IPS-20b (cell line): Measurements from ENCODE around the gene B3GAT3.

ENCODE experiments used
- H3K27ac ChIP-seq: one replicate; pipeline ENCODE4 v1.5.1; 2013; ENCODE audit warnings: low read length
- H3K27me3 ChIP-seq: 2 replicates; pipeline ENCODE4 v1.6.1; 2013; ENCODE audit warnings: mild to moderate bottlenecking, low read length, inconsistent platforms; ENCODE audit not compliant: insufficient read depth
- H3K36me3 ChIP-seq: 2 replicates; pipeline ENCODE4 v1.6.1; 2013; ENCODE audit warnings: low read depth, mild to moderate bottlenecking, inconsistent platforms, low read length, moderate library complexity; ENCODE audit not compliant: insufficient read depth
- H3K4me1 ChIP-seq: 2 replicates; pipeline ENCODE4 v1.6.1; 2013; ENCODE audit warnings: mild to moderate bottlenecking, control low read depth, inconsistent platforms, low read length, moderate library complexity; ENCODE audit not compliant: insufficient read depth
- H3K4me3 ChIP-seq: 2 replicates; pipeline ENCODE4 v1.5.1; 2013; ENCODE audit warnings: mild to moderate bottlenecking, low read length, inconsistent platforms
- H3K9ac ChIP-seq: 2 replicates; pipeline ENCODE4 v1.6.1; 2013; ENCODE audit warnings: low read depth, mild to moderate bottlenecking, inconsistent platforms, low read length, moderate library complexity
- H3K9me3 ChIP-seq: 2 replicates; pipeline ENCODE4 v1.6.1; 2013; ENCODE audit warnings: mild to moderate bottlenecking, low read depth, low read length, inconsistent platforms; ENCODE audit not compliant: insufficient read depth

The B3GAT3 gene

GRCh38 chr11:62610814-62611704 lies 10.7 kb downstream of the B3GAT3 start:
- Histone ChIP-seq H3K9ac (peak overlapping the region; percentile 63; the same call in 1 of the 2 replicates), H3K36me3 (no peaks in the 10 kb centered on the region; the same call in 1 of the 2 replicates), H3K4me1 (peaks cover 3% of the 10 kb centered on the region; the same call in 1 of the 2 replicates), H3K4me3 (peak overlapping the region; percentile 73; the same call in 1 of the 2 replicates), H3K27me3 (peaks cover 13% of the 10 kb centered on the region), H3K27ac (no peak overlapping the region), H3K9me3 (no peaks in the 10 kb centered on the region)

GRCh38 chr11:62610403-62610802 lies 11.4 kb downstream of the B3GAT3 start:
- no peaks in the 10 kb centered on the region for H3K9me3 ChIP-seq
- no peak overlapping the region for H3K27ac ChIP-seq
- no peak overlapping the region for H3K4me3 ChIP-seq
- no peaks in the 10 kb centered on the region; the same call in 1 of the 2 replicates for H3K36me3 ChIP-seq
- H3K27me3 ChIP-seq = peaks cover 13% of the 10 kb centered on the region
- peaks cover 3% of the 10 kb centered on the region; the same call in 1 of the 2 replicates for H3K4me1 ChIP-seq
- no peak overlapping the region for H3K9ac ChIP-seq

- H3K9ac ChIP-seq = no peak overlapping the region
- no peak overlapping the region for H3K4me3 ChIP-seq
- H3K27me3 ChIP-seq = peaks cover 19% of the 10 kb centered on the region
- H3K9me3 ChIP-seq = no peaks in the 10 kb centered on the region
- H3K27ac ChIP-seq = no peak overlapping the region
- H3K36me3 ChIP-seq = no peaks in the 10 kb centered on the region
- H3K4me1 ChIP-seq = peaks cover 3% of the 10 kb centered on the region; the same call in 1 of the 2 replicates
Observed at GRCh38 chr11:62608776-62609175, 13.0 kb downstream of the B3GAT3 start.

- peaks cover 8% of the 10 kb centered on the region; the same call in 1 of the 2 replicates for H3K4me1 ChIP-seq
- H3K9ac ChIP-seq = peak overlapping the region; percentile 65; the same call in 1 of the 2 replicates
- no peaks in the 10 kb centered on the region for H3K9me3 ChIP-seq
- no peak overlapping the region for H3K4me3 ChIP-seq
- H3K27ac ChIP-seq = no peak overlapping the region
- peaks cover 29% of the 10 kb centered on the region for H3K27me3 ChIP-seq
- H3K36me3 ChIP-seq = no peaks in the 10 kb centered on the region
Observed at GRCh38 chr11:62607714-62608113, 14.1 kb downstream of the B3GAT3 start.

GRCh38 chr11:62605902-62606301 lies 15.9 kb downstream of the B3GAT3 start:
- Histone ChIP-seq H3K9ac (no peak overlapping the region), H3K4me1 (peaks cover 8% of the 10 kb centered on the region; the same call in 1 of the 2 replicates), H3K4me3 (no peak overlapping the region)

GRCh38 chr11:62605467-62605866 lies 16.3 kb downstream of the B3GAT3 start:
- H3K4me3 ChIP-seq = no peak overlapping the region
- H3K9ac ChIP-seq = no peak overlapping the region
- peaks cover 8% of the 10 kb centered on the region; the same call in 1 of the 2 replicates for H3K4me1 ChIP-seq
- H3K36me3 ChIP-seq = no peaks in the 10 kb centered on the region
- no peaks in the 10 kb centered on the region for H3K9me3 ChIP-seq
- H3K27me3 ChIP-seq = peaks cover 24% of the 10 kb centered on the region
- no peak overlapping the region for H3K27ac ChIP-seq

More at GRCh38 chr11:62605902-62606301, 15.9 kb downstream of the B3GAT3 start:
- no peak overlapping the region for H3K27ac ChIP-seq
- H3K36me3 ChIP-seq = no peaks in the 10 kb centered on the region
- H3K27me3 ChIP-seq = peaks cover 21% of the 10 kb centered on the region
- H3K9me3 ChIP-seq = no peaks in the 10 kb centered on the region

GRCh38 chr11:62604460-62605120 lies 17.2 kb downstream of the B3GAT3 start:
- Histone ChIP-seq H3K4me3 (no peak overlapping the region), H3K27ac (no peak overlapping the region), H3K36me3 (peaks cover 7% of the 10 kb centered on the region; the same call in 1 of the 2 replicates), H3K9ac (no peak overlapping the region), H3K4me1 (peaks cover 15% of the 10 kb centered on the region), H3K27me3 (peaks cover 26% of the 10 kb centered on the region), H3K9me3 (no peaks in the 10 kb centered on the region)

GRCh38 chr11:62603776-62604299 lies 17.9 kb downstream of the B3GAT3 start:
- Histone ChIP-seq H3K27ac (no peak overlapping the region), H3K4me3 (no peak overlapping the region), H3K9ac (no peak overlapping the region), H3K4me1 (peaks cover 20% of the 10 kb centered on the region), H3K9me3 (no peaks in the 10 kb centered on the region), H3K36me3 (peaks cover 11% of the 10 kb centered on the region), H3K27me3 (peaks cover 26% of the 10 kb centered on the region)

- Histone ChIP-seq H3K27ac (no peak overlapping the region), H3K9ac (peak overlapping the region; percentile 87; the same call in 1 of the 2 replicates)
Observed at GRCh38 chr11:62603072-62603408, 18.7 kb downstream of the B3GAT3 start.

GRCh38 chr11:62602141-62603071 lies 19.4 kb downstream of the B3GAT3 start:
- H3K4me3 ChIP-seq = peak overlapping the region; percentile 96
- peaks cover 23% of the 10 kb centered on the region for H3K4me1 ChIP-seq
- peaks cover 25% of the 10 kb centered on the region for H3K36me3 ChIP-seq
- peaks cover 26% of the 10 kb centered on the region for H3K27me3 ChIP-seq
- peak overlapping the region; percentile 87 for H3K9ac ChIP-seq
- H3K27ac ChIP-seq = no peak overlapping the region
- no peaks in the 10 kb centered on the region for H3K9me3 ChIP-seq

More at GRCh38 chr11:62603072-62603408, 18.7 kb downstream of the B3GAT3 start:
- peaks cover 26% of the 10 kb centered on the region for H3K27me3 ChIP-seq
- peak overlapping the region; percentile 96; the same call in 1 of the 2 replicates for H3K4me3 ChIP-seq
- H3K9me3 ChIP-seq = no peaks in the 10 kb centered on the region
- H3K36me3 ChIP-seq = peaks cover 19% of the 10 kb centered on the region
- peaks cover 23% of the 10 kb centered on the region for H3K4me1 ChIP-seq
